ENCODE measurements around the gene METTL5.

DNA sequence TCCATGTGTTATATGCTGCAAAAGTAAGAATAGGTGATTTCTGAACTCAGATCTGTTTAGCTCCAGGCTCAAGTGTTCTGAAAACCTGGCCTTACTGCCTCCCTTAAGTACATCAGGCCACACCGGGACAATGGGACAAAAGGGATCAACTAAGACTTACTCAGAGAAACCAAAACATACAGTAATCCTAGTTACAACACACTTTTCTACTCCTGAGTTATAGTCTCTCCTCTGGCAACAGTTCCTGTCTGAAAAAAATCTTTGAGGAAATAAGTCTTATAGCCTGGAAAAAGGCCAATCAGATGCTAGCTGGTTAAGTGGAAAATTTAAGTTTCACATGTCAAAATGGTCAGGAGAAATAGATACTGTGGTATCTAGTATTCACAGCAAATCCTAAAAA is 5.6 kb downstream of the METTL5 start:
- TF ChIP-seq EZH2 (optimal IDR thresholded peaks at IDR 0.05; ENCODE audit: low read depth, low read length): no peak
- TF ChIP-seq, protein P1, sequence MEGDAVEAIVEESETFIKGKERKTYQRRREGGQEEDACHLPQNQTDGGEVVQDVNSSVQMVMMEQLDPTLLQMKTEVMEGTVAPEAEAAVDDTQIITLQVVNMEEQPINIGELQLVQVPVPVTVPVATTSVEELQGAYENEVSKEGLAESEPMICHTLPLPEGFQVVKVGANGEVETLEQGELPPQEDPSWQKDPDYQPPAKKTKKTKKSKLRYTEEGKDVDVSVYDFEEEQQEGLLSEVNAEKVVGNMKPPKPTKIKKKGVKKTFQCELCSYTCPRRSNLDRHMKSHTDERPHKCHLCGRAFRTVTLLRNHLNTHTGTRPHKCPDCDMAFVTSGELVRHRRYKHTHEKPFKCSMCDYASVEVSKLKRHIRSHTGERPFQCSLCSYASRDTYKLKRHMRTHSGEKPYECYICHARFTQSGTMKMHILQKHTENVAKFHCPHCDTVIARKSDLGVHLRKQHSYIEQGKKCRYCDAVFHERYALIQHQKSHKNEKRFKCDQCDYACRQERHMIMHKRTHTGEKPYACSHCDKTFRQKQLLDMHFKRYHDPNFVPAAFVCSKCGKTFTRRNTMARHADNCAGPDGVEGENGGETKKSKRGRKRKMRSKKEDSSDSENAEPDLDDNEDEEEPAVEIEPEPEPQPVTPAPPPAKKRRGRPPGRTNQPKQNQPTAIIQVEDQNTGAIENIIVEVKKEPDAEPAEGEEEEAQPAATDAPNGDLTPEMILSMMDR (IDR thresholded peaks at IDR 0.05; ENCODE audit: low read length): no peak
- TF ChIP-seq EZH2phosphoT487 (IDR thresholded peaks at IDR 0.05; ENCODE audit: low read length): no peak
